ENCODE results near the gene UQCR11. TPM values are rescaled to one million over a fixed set of nuclear protein-coding genes. Genes with fewer than 3 reads are reported as not detected.
A peak's percentile ranks its signal among the peaks of the same experiment; 100 is the strongest.

The UQCR11 gene
- total RNA-seq, 2 donors from 2014 or later, result 337 to 359 TPM

- DNase-seq (no peak), ATAC-seq (no peak)
- intact Hi-C loops (cut with DNase I, micrococcal nuclease), result no loop called here
Measured at GRCh38 chr19:1602091-1602707, 3.1 kb downstream of the UQCR11 start.

- ATAC-seq, result no peak
- intact Hi-C loops (cut with DNase I, micrococcal nuclease), result no loop called here
Measured at GRCh38 chr19:1601613-1602064, 3.6 kb downstream of the UQCR11 start.

GRCh38 chr19:1599460-1599846 lies 5.8 kb downstream of the UQCR11 start:
- intact Hi-C loops (cut with DNase I, micrococcal nuclease), result no loop called here
- DNase-seq, result no peak
- ATAC-seq, result no peak

More at GRCh38 chr19:1601613-1602064, 3.6 kb downstream of the UQCR11 start:
- DNase-seq, result no peak

DNA sequence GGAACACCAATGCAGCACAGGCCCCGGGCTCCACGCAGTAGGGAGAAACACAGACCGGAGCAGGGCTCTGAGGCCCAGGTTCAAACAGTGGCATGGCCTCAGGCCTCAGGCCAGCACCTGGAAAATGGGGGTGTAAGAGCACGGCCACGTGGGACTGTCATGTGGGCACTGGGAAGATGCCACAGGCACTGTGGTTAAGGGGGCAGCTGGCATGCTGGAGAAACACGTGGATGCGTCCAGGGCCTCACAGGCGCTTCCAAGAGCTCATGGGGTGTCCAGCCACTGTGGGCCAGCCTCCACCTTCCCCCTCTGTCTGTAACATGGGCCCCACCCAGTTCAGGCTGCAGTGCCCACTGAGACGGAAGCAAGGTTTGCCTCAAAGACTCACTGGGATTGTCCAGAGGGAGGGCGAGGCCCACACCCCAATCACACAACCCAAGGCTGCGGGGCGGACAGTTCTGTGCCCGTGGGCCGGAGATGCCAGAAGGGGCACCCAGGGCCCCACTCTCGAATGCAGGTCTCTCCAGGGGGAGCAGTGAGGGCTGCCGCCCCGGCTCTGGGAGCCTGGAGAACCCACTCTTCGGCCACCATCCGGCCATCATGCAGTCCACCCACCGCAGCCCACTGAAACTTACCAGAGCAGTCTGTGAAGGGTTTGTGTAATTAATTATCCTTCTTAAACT lies 6.3 kb downstream of the UQCR11 start:
- intact Hi-C loops (cut with DNase I, micrococcal nuclease), result no loop called here
- no peak for ATAC-seq
- no peak for DNase-seq

- no peak for ATAC-seq
- no peak for DNase-seq
- intact Hi-C loops (cut with DNase I, micrococcal nuclease), result no loop called here
Measured at GRCh38 chr19:1593501-1593772, 11.8 kb downstream of the UQCR11 start.

DNA sequence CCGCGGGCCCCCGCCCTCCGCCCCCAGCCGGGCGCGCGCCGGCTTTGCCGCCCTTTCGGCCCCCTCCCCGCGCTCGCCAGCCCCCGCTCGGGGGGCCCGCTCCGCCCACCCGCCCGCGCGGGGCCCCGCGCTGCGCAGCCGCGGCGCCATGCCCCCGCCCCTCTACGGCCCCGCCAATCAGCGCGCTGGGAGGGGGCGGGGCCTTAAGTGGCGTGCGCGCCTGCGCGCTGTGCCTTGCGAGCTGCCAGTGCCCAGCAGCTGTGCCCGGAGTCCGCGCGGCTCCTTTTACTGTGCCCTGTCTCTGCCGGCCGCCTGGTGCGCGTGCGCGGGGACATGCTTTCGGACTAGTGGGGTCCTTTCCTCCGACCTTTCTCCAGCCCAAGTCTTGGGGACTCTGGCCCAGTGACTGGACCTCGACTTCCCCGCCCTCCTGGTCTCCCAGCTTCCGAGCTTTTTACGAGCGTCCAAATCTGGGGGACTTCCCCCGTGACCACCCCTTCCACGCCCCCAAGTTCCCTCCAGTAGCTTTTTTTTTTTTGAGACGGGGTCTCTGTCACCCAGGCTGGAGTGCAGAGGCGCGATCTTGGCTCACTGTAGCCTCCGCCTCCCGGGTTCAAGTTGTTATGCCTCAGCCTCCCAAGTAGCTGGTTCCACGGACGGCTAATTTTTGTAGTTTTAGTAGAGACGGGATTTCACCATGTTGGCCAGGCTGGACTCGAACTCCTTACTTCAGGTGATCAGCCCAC lies 12.3 kb downstream of the UQCR11 start, which contains the start of gene MBD3:
TSS of gene MBD3 (minus strand) at position 111 of the 746 bp plus-strand sequence. CDS start 234 bp downstream, outside the sequence.
- intact Hi-C loops (cut with DNase I, micrococcal nuclease), result no loop called here
- ATAC-seq, result peak; percentile 90
- peak; percentile 93 to 94 for DNase-seq

GRCh38 chr19:1592024-1592754 lies 13.1 kb downstream of the UQCR11 start:
- intact Hi-C loops (cut with DNase I, micrococcal nuclease), result no loop called here
- ATAC-seq, result peak; percentile 81
- peak; percentile 79 to 87 for DNase-seq

DNA sequence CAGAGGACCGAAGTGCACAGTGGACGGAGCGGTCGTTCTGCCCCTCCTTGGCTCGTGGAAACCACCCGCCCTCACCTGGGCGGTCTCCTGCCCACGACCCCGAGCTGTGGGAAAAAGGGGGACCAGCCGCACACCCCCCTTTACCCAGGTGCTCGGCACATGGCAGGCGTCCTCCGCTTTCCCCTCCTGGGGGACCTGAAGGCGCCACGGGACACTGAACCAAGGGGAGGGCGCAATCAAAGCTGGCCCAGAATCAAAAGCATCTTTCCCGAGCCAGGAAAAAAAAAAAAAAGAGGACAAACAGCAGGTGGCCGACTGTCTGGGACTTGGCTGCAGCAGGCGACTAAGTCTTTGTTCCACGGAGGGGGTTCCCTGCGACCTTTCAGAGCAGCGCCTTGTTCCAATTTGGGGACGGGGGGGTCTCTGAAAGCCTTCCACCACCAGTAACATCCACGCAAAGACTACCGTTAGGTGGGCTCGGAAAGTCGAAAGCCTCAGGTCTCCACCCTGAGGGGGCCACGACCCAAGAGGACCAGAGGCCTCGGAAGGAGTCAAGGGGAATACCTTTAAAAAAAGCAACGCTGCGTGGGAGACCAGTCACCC lies 13.7 kb downstream of the UQCR11 start:
- ATAC-seq, result peak; percentile 6
- DNase-seq, result peak in 1 of 2 donors; percentile 30
- intact Hi-C loops (cut with DNase I, micrococcal nuclease), result no loop called here

GRCh38 chr19:1590641-1591397 lies 14.4 kb downstream of the UQCR11 start:
- peak; percentile 13 for ATAC-seq
- intact Hi-C loops (cut with DNase I, micrococcal nuclease), result no loop called here
- no peak for DNase-seq

- no peak for ATAC-seq
- DNase-seq, result no peak
- intact Hi-C loops (cut with DNase I, micrococcal nuclease), result no loop called here
Measured at GRCh38 chr19:1587872-1588271, 17.4 kb downstream of the UQCR11 start.

GRCh38 chr19:1585243-1585580 lies 20.1 kb downstream of the UQCR11 start:
- intact Hi-C loops (cut with DNase I, micrococcal nuclease), result no loop called here
- ATAC-seq (no peak), DNase-seq (no peak)

DNA sequence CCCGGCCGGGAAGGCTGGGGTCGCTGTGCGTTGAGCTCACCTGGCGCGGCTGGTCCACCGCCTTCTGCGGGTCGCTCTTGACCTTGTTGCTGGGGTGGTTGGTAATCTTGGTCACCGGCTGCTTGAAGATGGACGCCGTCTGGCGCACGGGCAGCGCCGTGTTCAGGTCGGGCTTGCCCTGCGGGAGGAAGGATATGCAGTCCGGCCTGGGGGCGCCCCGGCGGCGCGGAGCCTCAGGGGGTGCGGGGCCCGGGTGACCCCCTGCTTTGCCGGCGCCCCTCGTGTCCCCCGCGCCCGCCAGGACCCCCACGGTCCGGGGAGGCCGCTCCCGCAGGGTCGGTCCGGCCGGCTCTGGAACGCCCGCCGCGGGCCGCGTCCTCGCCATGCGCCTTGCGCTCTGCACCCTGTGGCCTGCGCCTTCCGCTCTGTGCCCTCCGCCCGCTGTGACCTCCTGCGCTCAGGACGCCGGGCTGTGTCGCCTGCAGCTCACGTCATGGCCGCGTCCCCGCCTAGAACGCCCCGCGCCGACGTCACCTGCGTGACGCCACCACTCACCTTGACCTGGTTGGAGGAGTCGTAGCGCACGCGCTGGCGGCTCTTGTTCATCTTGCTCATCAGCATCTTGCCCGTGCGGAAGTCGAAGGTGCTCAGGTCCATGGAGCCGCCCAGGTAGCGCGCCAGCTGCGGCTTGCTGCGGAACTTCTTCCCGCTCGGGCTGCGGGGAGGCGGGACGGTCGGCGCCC lies 20.6 kb downstream of the UQCR11 start:
- intact Hi-C loops (cut with DNase I, micrococcal nuclease), result no loop called here
- ATAC-seq (no peak), DNase-seq (no peak)

GRCh38 chr19:1582201-1582600 lies 23.1 kb downstream of the UQCR11 start:
- intact Hi-C loops (cut with DNase I, micrococcal nuclease), result no loop called here
- ATAC-seq (no peak), DNase-seq (no peak)

GRCh38 chr19:1580957-1581356 lies 24.3 kb downstream of the UQCR11 start:
- DNase-seq (no peak), ATAC-seq (no peak)
- intact Hi-C loops (cut with DNase I, micrococcal nuclease), result no loop called here

DNA sequence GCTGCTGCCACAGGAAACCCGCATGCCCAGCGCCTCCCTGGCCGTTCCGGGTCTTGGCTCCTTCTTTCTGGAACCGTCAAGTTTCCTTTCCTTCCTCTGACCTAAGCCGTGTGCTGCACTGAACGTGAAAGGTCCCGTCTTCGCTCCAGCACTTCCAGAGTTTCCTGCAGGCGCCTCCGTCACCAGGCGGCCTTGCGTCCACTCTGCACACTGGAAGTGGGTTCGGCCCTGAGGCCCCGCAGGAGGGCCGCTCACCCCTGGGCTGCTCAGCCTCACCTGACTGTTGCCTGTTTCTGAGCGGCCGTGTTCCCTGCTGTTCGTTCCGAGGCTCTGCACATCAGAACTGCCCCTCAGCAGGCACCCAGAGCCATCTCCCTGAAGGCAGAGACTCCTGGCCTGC lies 24.9 kb downstream of the UQCR11 start:
- no peak for ATAC-seq

DNA sequence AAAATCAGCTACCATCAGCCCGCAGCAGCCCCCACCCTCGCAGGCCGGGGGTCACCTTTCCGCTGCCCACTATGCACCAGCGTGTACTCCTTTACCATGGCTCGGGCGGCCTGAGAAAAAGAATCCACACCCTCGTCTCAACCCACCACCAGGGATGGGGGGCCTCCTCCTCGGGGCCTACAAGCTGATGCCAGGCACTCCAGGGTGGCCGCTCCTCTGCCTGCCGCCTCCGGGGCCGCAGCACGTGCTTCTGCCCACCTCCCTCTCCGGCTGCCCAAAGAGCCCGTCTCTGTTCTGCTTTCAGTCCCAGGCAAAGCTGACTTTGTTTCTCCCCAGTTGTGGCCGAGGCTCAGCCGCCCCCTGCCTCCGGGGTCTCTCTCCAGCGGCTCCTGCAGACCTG lies 26.0 kb downstream of the UQCR11 start:
- intact Hi-C loops (cut with DNase I, micrococcal nuclease), result no loop called here
- DNase-seq, result no peak
- no peak for ATAC-seq

More for the DNA sequence above, 24.9 kb downstream of the UQCR11 start:
- intact Hi-C loops (cut with DNase I, micrococcal nuclease), result no loop called here
- no peak for DNase-seq

DNA sequence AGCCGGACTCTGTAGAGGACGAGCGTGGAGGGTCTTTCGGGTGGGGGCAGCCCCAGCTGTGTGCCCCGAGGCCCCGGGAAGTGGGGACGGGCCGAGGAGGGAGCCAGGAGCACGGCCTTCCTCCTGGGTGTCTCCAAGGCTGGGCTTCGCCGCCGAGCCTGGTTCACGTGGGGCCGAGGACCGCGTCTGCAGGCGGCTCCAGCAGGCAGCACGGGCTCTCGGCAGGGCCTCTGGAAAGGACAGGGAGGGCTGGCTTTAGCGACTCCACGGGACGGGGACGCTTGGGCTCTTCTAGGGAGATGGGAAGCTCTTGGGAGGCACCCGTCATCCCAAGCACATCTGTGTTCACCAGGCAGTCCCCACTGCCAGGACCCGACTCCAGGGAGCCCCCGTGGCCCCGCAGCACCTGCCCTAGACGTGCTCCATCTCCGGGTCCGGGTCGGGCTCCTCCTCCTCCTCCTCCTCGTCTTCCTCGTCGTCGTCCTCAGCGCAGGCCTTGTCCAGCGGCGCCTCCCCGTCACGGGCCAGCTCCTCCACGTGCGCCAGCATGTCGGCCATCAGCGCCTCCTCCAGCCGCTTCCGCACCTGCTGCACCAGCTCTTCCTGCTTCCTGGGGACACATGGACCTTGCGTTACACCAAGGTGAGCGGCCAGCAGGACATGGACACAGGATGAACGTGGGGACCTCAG lies 27.2 kb downstream of the UQCR11 start:
- DNase-seq (no peak), ATAC-seq (no peak)
- intact Hi-C loops (cut with DNase I, micrococcal nuclease), result no loop called here
